Aorta (tissue), 5 donors: Measurements from ENCODE around the gene RUNX1. TPM values are rescaled to one million over a fixed set of nuclear protein-coding genes. Genes with fewer than 3 reads are reported as not detected.

Experiments
- ATAC-seq: fragments of 200-7000 bp; cut with Tn5 transposase; one replicate; pipeline ENCODE4 v1.9.1; 2022; ENCODE audit warnings: moderate library complexity; ENCODE audit not compliant: low FRiP score
- DNase-seq, 2 donors: peaks; one replicate each; pipeline ENCODE4 v3.0.0-alpha.2; 2020
- H3K27ac ChIP-seq, 2 donors: one replicate each; pipeline ENCODE4 v1.5.1; 2013; ENCODE audit warnings: low read length in 2 of 2, mild to moderate bottlenecking in 2 of 2, moderate library complexity in 2 of 2, control low read depth in 1 of 2, inconsistent platforms in 1 of 2, low read depth in 1 of 2
- H3K27me3 ChIP-seq, 2 donors: one replicate each; pipeline ENCODE4 v1.6.1; 2013; ENCODE audit warnings: control low read depth in 1 of 2, low read length in 1 of 2, mild to moderate bottlenecking in 1 of 2, moderate library complexity in 1 of 2; ENCODE audit not compliant: insufficient read depth in 2 of 2, control insufficient read depth in 1 of 2
- H3K36me3 ChIP-seq, 2 donors: one replicate each; pipeline ENCODE4 v1.6.1; 2013; ENCODE audit warnings: control low read depth in 1 of 2, low read length in 1 of 2, mild to moderate bottlenecking in 1 of 2; ENCODE audit not compliant: insufficient read depth in 2 of 2, control insufficient read depth in 1 of 2
- H3K4me1 ChIP-seq, 2 donors: one replicate each; pipeline ENCODE4 v1.6.1; 2013; ENCODE audit warnings: low read length in 2 of 2, control low read depth in 1 of 2, mild to moderate bottlenecking in 1 of 2, moderate library complexity in 1 of 2; ENCODE audit not compliant: insufficient read depth in 2 of 2, control insufficient read depth in 1 of 2
- H3K4me3 ChIP-seq, 2 donors: one replicate each; pipeline ENCODE4 v1.5.1; 2013; ENCODE audit warnings: low read length in 2 of 2, control low read depth in 1 of 2, mild to moderate bottlenecking in 1 of 2
- H3K9me3 ChIP-seq: one replicate; pipeline ENCODE4 v1.6.1; 2013; ENCODE audit warnings: mild to moderate bottlenecking, low read length; ENCODE audit not compliant: control insufficient read depth
- WGBS, 2 donors: extraction: QIAGEN DNeasy Blood & Tissue Kit; methylation state at CpG; one replicate each; pipeline ENCODE4 v1.1.7; 2013; 5-methylcytosine and 5-hydroxymethylcytosine counted together
- intact Hi-C, 2 donors: fragments of 100-400 bp; cut with DNase I; formaldehyde crosslinking; loops; one replicate each; pipeline versions ENCODE4 v1.14.2 to v1.15.0; 2022
- polyA plus RNA-seq, 2 donors: library from polyadenylated mRNA; stranded (reverse); fragments of 200-250 nt; gene quantifications; one replicate each; pipeline ENCODE4 v1.2.3, GENCODE V29; 2013
- total RNA-seq, 2 donors: library from RNA; stranded (reverse); fragmentation: NEBNext Ultra II Directional; extraction: Animal tissue kit (Norgen Biotek cat#: 25700); gene quantifications; one replicate each; pipeline ENCODE4 v1.2.1, GENCODE V29; 2021
- donor health status: healthy with polysubstance abuse.
- donor health status: Bipolar disorder and iron deficiency.
- donor health status: DM: no; HTN: no; CAD: no.
- donor health status: DM: no; HTN: no; CAD: no.
- donor health status: DM: yes; HTN: yes; CAD: no.

Gene RUNX1
- total and polyA plus RNA-seq, 4 donors: 2.9 to 128 (median 31.6) TPM

DNA sequence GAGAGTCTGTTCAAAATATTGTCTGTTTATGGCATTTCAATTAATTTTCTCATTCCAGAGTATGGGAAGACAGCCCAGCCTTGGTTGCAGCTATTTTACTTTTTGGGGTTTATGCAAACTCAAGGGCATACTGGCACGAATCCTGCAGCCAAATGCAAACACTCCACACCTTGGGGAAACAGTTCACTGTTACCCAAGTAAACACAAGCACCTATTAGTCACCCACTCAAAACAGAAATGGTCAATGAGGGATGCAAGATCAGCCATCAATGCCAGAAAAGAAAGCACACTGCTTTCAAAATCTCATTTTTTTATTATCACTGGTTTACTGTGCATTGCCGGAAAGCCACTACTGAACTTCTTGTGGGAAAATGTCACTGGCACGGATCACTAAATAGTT lies 170.6 kb downstream of the RUNX1 start:
- Histone ChIP-seq H3K4me1 (peaks cover 0 to 2% of the 10 kb centered on the region in 2 donors), H3K36me3 (peaks cover 0 to 3% of the 10 kb centered on the region in 2 donors), H3K4me3 (no peak overlapping the region), H3K27me3 (no peaks in the 10 kb centered on the region), H3K27ac (no peak overlapping the region), H3K9me3 (no peaks in the 10 kb centered on the region)
- WGBS, 2 donors: 92 to 93% methylated on average over 3 of the region's 3 CpGs
- ATAC-seq: no peak
- no peak for DNase-seq
- intact Hi-C loops: no loop called here

DNA sequence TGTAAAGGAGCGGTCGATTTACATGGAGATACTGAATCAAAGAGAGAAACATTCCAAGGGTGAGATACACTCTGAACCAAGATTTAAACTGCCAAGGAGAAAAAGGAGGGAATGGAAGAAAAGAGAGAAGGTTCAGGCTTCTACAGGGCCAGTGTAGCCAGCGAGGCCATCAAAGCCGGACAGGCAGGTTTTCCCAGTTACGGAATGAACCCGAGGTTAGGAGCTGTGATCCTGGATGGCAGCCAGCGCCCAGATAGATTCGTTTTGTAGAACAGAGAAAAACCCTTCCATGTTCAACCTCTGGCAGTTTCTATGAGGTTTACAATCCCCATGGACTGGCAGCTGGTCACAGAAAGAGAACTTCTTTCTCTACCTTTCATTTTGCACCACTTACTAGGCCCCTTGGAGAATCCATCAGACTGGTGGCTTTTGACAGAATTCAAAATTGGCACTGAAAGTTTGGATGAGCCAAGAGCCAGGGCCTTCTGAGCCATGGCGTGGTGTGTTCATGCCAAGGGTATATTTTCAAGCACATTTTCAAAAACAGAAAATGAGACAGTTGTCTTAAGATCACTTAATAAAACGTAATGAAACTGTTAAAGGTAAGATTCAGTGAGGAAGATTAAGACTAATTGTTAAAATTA lies 171.5 kb downstream of the RUNX1 start:
- WGBS, 2 donors: 87 to 89% methylated on average over 10 of the region's 10 CpGs
- H3K36me3 ChIP-seq: peaks cover 0 to 3% of the 10 kb centered on the region in 2 donors
- H3K27ac ChIP-seq: no peak overlapping the region
- H3K9me3 ChIP-seq: no peaks in the 10 kb centered on the region
- peaks cover 0 to 2% of the 10 kb centered on the region in 2 donors for H3K4me1 ChIP-seq
- ATAC-seq: no peak
- no peak for DNase-seq
- no peaks in the 10 kb centered on the region for H3K27me3 ChIP-seq
- H3K4me3 ChIP-seq: no peak overlapping the region
- intact Hi-C loops: no loop called here

DNA sequence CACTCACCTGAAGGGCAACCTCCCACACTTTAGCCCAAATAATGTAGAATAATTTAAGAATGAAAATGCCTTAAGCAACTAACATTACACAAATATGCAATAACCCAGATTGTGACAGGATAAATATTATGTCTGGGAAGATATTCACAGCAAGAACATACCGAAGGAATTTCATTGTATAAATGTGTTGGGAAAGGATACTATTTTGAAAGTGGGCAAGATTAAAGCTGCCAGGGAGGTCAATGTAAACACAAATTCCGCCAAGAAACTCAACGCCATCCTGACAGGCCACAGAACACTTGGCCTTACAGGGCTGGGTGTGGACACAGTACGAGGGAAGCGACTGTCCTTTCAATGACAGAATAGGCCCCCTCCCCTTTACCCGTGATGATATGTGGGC lies 173.3 kb downstream of the RUNX1 start:
- no peak for ATAC-seq
- Histone ChIP-seq H3K4me3 (no peak overlapping the region), H3K36me3 (peaks cover 0 to 3% of the 10 kb centered on the region in 2 donors), H3K27ac (no peak overlapping the region), H3K9me3 (no peaks in the 10 kb centered on the region), H3K4me1 (no peaks in the 10 kb centered on the region), H3K27me3 (no peaks in the 10 kb centered on the region)
- DNase-seq: no peak
- intact Hi-C loops: no loop called here
- WGBS, 2 donors: 47 to 57% methylated on average over 6 of the region's 6 CpGs

DNA sequence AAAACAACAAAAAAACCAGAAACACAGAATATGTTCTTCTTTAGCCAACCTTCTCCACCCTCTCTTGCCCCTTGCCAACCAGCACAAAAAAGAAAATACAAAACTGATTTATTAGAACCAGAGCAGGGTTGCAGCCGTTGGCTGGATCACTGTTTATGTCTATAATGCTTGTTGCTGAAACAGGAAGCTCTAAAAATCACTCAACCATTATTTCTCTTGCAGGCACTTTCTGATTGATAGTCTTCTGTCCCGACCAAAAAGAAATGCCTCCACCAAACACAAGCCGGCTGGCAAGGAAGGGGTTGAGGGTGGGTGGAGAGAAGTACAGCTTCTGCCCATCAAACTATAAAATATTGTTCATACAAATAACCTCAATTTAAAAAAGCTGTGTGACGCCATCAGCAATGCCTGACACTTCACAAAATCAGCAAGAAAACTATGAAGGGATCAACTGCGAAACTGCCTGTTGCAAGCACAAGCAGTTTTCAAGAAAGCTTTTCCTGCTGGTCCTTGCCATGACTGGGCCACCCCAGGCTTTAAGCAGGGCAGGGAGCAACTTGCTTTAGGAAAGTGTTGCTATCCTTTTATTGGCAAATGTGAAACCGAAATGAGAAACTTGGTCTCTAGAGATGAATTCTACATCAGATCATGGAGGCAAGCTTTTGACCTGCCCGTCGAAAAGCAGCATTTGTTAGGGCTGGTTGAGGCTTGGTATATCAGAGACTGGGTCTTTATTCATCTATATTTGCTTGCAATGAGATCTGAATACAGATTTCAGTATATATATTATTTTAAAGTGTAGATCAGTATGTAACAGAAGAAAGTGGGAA lies 174.2 kb downstream of the RUNX1 start:
- H3K4me3 ChIP-seq: no peak overlapping the region
- no peaks in the 10 kb centered on the region for H3K4me1 ChIP-seq
- no peak overlapping the region for H3K27ac ChIP-seq
- WGBS, 2 donors: 50 to 51% methylated on average over 8 of the region's 8 CpGs
- intact Hi-C loops: no loop called here
- H3K27me3 ChIP-seq: no peaks in the 10 kb centered on the region
- peaks cover 0 to 1% of the 10 kb centered on the region in 2 donors for H3K36me3 ChIP-seq
- no peak for DNase-seq
- ATAC-seq: no peak
- H3K9me3 ChIP-seq: no peaks in the 10 kb centered on the region

DNA sequence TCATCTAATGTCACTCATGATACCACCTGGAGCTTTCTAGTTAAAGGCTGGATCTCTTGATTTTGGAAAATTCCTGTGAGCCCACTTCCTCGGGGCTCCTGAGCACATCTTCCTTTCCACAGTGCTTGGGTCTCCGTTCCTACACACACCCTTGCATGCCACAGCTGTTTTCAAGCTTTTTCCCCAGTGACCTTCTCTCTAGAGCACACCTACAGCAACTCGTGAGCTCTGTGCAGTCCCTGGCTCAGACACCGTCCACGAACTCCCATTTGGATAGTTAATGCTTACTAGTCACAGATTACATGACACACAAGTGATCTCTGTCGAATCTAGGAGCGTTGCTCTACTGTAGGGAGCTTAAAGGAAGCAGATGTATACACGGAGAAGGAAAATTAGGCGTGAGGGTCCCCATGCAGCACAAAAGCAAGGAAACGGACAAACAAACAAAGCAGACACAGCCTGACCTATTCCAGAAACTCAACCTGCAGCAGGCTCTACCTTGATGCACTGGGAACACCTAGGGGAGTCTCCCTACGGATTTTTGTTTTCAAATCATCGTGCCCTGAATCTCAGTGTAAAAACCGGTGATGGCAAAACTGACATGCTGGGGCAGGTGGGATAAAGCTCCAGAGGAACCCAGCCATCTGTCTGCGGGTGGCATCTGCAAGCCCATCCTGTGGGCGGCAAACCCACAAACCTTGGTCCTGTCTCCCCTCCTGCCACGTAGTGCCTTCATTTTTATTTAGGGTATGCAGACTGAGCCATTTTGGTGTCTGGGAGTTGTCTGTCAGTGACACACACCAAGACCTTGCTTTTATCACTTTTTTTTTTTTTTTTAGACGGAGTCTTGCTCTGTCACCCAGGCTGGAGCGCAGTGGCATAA lies 177.8 kb downstream of the RUNX1 start:
- Histone ChIP-seq H3K9me3 (no peaks in the 10 kb centered on the region), H3K4me3 (no peak overlapping the region), H3K27me3 (no peaks in the 10 kb centered on the region), H3K36me3 (peaks cover 0 to 1% of the 10 kb centered on the region in 2 donors), H3K27ac (no peak overlapping the region), H3K4me1 (no peaks in the 10 kb centered on the region)
- intact Hi-C loops: no loop called here
- DNase-seq (no peak), ATAC-seq (no peak)
- 78 to 80% methylated on average over 18 of the region's 18 CpGs for WGBS, 2 donors

GRCh38 chr21:34870246-34870645 lies 178.9 kb downstream of the RUNX1 start:
- no peaks in the 10 kb centered on the region for H3K36me3 ChIP-seq
- H3K4me3 ChIP-seq: no peak overlapping the region
- no peak for DNase-seq
- intact Hi-C loops: no loop called here
- H3K27me3 ChIP-seq: no peaks in the 10 kb centered on the region
- no peaks in the 10 kb centered on the region for H3K9me3 ChIP-seq
- no peak for ATAC-seq
- H3K4me1 ChIP-seq: no peaks in the 10 kb centered on the region
- WGBS, 2 donors: 91 to 92% methylated on average over 3 of the region's 3 CpGs
- no peak overlapping the region for H3K27ac ChIP-seq

GRCh38 chr21:34869545-34869944 lies 179.6 kb downstream of the RUNX1 start:
- WGBS, 2 donors: 79 to 80% methylated on average over 7 of the region's 7 CpGs
- intact Hi-C loops: no loop called here
- Histone ChIP-seq H3K4me1 (no peaks in the 10 kb centered on the region), H3K27ac (no peak overlapping the region), H3K27me3 (no peaks in the 10 kb centered on the region), H3K36me3 (no peaks in the 10 kb centered on the region), H3K9me3 (no peaks in the 10 kb centered on the region), H3K4me3 (no peak overlapping the region)
- no peak for ATAC-seq
- DNase-seq: no peak

GRCh38 chr21:34867785-34868184 lies 181.3 kb downstream of the RUNX1 start:
- H3K27me3 ChIP-seq: no peaks in the 10 kb centered on the region
- no peaks in the 10 kb centered on the region for H3K4me1 ChIP-seq
- intact Hi-C loops: no loop called here
- no peaks in the 10 kb centered on the region for H3K9me3 ChIP-seq
- DNase-seq (no peak), ATAC-seq (no peak)
- H3K27ac ChIP-seq: no peak overlapping the region
- H3K4me3 ChIP-seq: no peak overlapping the region
- 88 to 94% methylated on average over 4 of the region's 4 CpGs for WGBS, 2 donors
- H3K36me3 ChIP-seq: no peaks in the 10 kb centered on the region
